ENCODE measurements around the gene CR1L.
"Not testable (repeated sequence)": the region's sequence is repeated elsewhere in the genome, so short reads cannot be mapped to it uniquely, and the experiment has no call there.

The CR1L gene

GRCh38 chr1:207627496-207627895, 17.4 kb upstream of the CR1L start:
- H3K27ac ChIP-seq: no peak overlapping the region
- no peaks in the 10 kb centered on the region for H3K4me1 ChIP-seq
- no peak overlapping the region for H3K4me3 ChIP-seq (ENCODE audit: low read depth, low read length)
- no peaks in the 10 kb centered on the region for H3K79me2 ChIP-seq
- H3K27me3 ChIP-seq (ENCODE audit: control insufficient read depth, insufficient read depth, low read length): no peaks in the 10 kb centered on the region
- no peak overlapping the region for H3K9ac ChIP-seq
- TF ChIP-seq CTCF (IDR thresholded peaks at IDR 0.05): no peak
- H2AFZ ChIP-seq: no peak overlapping the region
- H3K9me3 ChIP-seq (ENCODE audit: control insufficient read depth, low read length): no peaks in the 10 kb centered on the region
- H3K36me3 ChIP-seq (ENCODE audit: control insufficient read depth, insufficient read depth, low read length): no peaks in the 10 kb centered on the region
- H3K4me2 ChIP-seq (ENCODE audit: low read length): no peak overlapping the region

GRCh38 chr1:207628776-207629175, 16.2 kb upstream of the CR1L start:
- no peaks in the 10 kb centered on the region for H3K27me3 ChIP-seq (ENCODE audit: control insufficient read depth, insufficient read depth, low read length)
- no peak overlapping the region for H3K4me2 ChIP-seq (ENCODE audit: low read length)
- no peak overlapping the region for H3K4me3 ChIP-seq (ENCODE audit: low read depth, low read length)
- TF ChIP-seq CTCF (IDR thresholded peaks at IDR 0.05): no peak
- no peaks in the 10 kb centered on the region for H3K79me2 ChIP-seq
- no peak overlapping the region for H3K9ac ChIP-seq
- no peak overlapping the region for H2AFZ ChIP-seq
- H3K9me3 ChIP-seq (ENCODE audit: control insufficient read depth, low read length): no peaks in the 10 kb centered on the region
- no peaks in the 10 kb centered on the region for H3K4me1 ChIP-seq
- H3K36me3 ChIP-seq (ENCODE audit: control insufficient read depth, insufficient read depth, low read length): no peaks in the 10 kb centered on the region
- H3K27ac ChIP-seq: no peak overlapping the region

GRCh38 chr1:207631137-207631536, 13.8 kb upstream of the CR1L start:
- no peak overlapping the region for H3K9ac ChIP-seq
- no peak overlapping the region for H3K27ac ChIP-seq
- H3K79me2 ChIP-seq: no peaks in the 10 kb centered on the region
- H3K4me2 ChIP-seq (ENCODE audit: low read length): no peak overlapping the region
- H3K4me3 ChIP-seq (ENCODE audit: low read depth, low read length): no peak overlapping the region
- no peaks in the 10 kb centered on the region for H3K4me1 ChIP-seq
- H3K27me3 ChIP-seq (ENCODE audit: control insufficient read depth, insufficient read depth, low read length): no peaks in the 10 kb centered on the region
- no peak overlapping the region for H2AFZ ChIP-seq
- no peaks in the 10 kb centered on the region for H3K36me3 ChIP-seq (ENCODE audit: control insufficient read depth, insufficient read depth, low read length)
- H3K9me3 ChIP-seq (ENCODE audit: control insufficient read depth, low read length): no peaks in the 10 kb centered on the region
- no peak for TF ChIP-seq CTCF (IDR thresholded peaks at IDR 0.05)

- Histone ChIP-seq H3K4me2 (ENCODE audit: low read length) (no peak overlapping the region), H2AFZ (no peak overlapping the region), H3K4me1 (no peaks in the 10 kb centered on the region), H3K4me3 (ENCODE audit: low read depth, low read length) (no peak overlapping the region), H3K27ac (no peak overlapping the region), H3K9me3 (ENCODE audit: control insufficient read depth, low read length) (no peaks in the 10 kb centered on the region), H3K27me3 (ENCODE audit: control insufficient read depth, insufficient read depth, low read length) (no peaks in the 10 kb centered on the region), H3K36me3 (ENCODE audit: control insufficient read depth, insufficient read depth, low read length) (no peaks in the 10 kb centered on the region), H3K9ac (no peak overlapping the region), H3K79me2 (no peaks in the 10 kb centered on the region)
- no peak for TF ChIP-seq CTCF (IDR thresholded peaks at IDR 0.05)
Measured at GRCh38 chr1:207633226-207633625, 11.7 kb upstream of the CR1L start.

GRCh38 chr1:207633699-207634289, 11.1 kb upstream of the CR1L start:
- not testable (repeated sequence) for H3K4me2 ChIP-seq (ENCODE audit: low read length); H3K79me2 ChIP-seq; H3K27ac ChIP-seq; H3K4me1 ChIP-seq; H3K9ac ChIP-seq; H2AFZ ChIP-seq; H3K4me3 ChIP-seq (ENCODE audit: low read depth, low read length); H3K9me3 ChIP-seq (ENCODE audit: control insufficient read depth, low read length); H3K36me3 ChIP-seq (ENCODE audit: control insufficient read depth, insufficient read depth, low read length); H3K27me3 ChIP-seq (ENCODE audit: control insufficient read depth, insufficient read depth, low read length)

GRCh38 chr1:207634293-207634692, 10.6 kb upstream of the CR1L start:
- H3K27ac ChIP-seq; H3K27me3 ChIP-seq (ENCODE audit: control insufficient read depth, insufficient read depth, low read length); H3K4me2 ChIP-seq (ENCODE audit: low read length); H3K9ac ChIP-seq; H3K4me1 ChIP-seq; H2AFZ ChIP-seq; H3K4me3 ChIP-seq (ENCODE audit: low read depth, low read length); H3K36me3 ChIP-seq (ENCODE audit: control insufficient read depth, insufficient read depth, low read length); H3K79me2 ChIP-seq; H3K9me3 ChIP-seq (ENCODE audit: control insufficient read depth, low read length): not testable (repeated sequence)

- H3K27ac ChIP-seq; H3K4me1 ChIP-seq; H3K27me3 ChIP-seq (ENCODE audit: control insufficient read depth, insufficient read depth, low read length); H3K9me3 ChIP-seq (ENCODE audit: control insufficient read depth, low read length); H3K4me2 ChIP-seq (ENCODE audit: low read length); H3K4me3 ChIP-seq (ENCODE audit: low read depth, low read length); H2AFZ ChIP-seq; H3K79me2 ChIP-seq; H3K9ac ChIP-seq; H3K36me3 ChIP-seq (ENCODE audit: control insufficient read depth, insufficient read depth, low read length): not testable (repeated sequence)
Measured at GRCh38 chr1:207635569-207636186, 9.3 kb upstream of the CR1L start.

Measured in parathyroid adenoma (tissue), 2 donors.